ENCODE measurements around the gene CHST11. TPM values are rescaled to one million over a fixed set of nuclear protein-coding genes. Genes with fewer than 3 reads are reported as not detected.

The CHST11 gene
- total RNA-seq, 2 donors from 2014 or later: 7.8 to 11.9 TPM

DNA sequence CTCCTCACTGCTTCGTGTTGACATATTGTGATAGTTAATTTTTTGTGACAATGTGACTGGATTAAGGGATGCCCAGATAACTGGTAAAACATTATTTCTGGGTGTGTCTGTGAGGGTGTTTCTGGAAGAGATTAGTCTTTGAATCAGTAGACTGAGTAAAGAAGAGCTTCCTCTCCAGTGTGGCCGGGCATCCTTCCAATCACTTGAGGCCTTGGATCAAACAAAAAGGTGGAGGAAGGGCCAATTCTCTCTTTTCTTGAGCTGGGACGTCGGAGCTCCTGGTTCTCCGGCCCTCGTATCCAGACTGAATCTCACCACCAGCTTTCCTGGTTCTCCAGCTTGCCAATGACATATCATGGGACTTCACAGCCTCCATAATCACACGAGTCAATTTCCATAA, 240.4 kb downstream of the CHST11 start:
- TF ChIP-seq, protein P1, sequence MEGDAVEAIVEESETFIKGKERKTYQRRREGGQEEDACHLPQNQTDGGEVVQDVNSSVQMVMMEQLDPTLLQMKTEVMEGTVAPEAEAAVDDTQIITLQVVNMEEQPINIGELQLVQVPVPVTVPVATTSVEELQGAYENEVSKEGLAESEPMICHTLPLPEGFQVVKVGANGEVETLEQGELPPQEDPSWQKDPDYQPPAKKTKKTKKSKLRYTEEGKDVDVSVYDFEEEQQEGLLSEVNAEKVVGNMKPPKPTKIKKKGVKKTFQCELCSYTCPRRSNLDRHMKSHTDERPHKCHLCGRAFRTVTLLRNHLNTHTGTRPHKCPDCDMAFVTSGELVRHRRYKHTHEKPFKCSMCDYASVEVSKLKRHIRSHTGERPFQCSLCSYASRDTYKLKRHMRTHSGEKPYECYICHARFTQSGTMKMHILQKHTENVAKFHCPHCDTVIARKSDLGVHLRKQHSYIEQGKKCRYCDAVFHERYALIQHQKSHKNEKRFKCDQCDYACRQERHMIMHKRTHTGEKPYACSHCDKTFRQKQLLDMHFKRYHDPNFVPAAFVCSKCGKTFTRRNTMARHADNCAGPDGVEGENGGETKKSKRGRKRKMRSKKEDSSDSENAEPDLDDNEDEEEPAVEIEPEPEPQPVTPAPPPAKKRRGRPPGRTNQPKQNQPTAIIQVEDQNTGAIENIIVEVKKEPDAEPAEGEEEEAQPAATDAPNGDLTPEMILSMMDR (IDR thresholded peaks at IDR 0.05): no peak
- Histone ChIP-seq H3K36me3 (no peaks in the 10 kb centered on the region), H3K9me3 (no peaks in the 10 kb centered on the region), H3K4me1 (peaks cover 0 to 16% of the 10 kb centered on the region in 2 donors), H3K27ac (no peak overlapping the region), H3K27me3 (no peaks in the 10 kb centered on the region), H3K4me3 (no peak overlapping the region)
- DNase-seq (ENCODE audit: low spot score): no peak

DNA sequence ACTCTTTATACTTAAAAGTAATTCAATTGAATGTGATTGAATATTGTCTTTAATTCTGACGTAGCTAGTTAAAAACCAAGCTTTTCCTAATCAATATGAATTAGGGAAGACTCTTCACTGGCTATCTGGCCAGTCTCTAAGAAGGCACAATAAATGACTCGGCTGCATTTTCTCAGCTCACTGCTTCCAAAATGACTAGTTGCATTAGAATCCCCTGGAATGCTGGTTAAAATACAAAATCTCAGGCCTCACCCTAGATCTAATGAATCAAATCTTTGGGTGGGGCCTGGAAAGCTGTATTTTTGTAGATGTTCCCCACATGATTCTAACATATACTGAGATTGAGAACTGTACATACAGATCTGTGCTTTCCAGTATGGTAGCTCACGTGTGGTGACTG, 242.1 kb downstream of the CHST11 start:
- H3K27me3 ChIP-seq: no peaks in the 10 kb centered on the region
- DNase-seq (ENCODE audit: low spot score): no peak
- peaks cover 0 to 29% of the 10 kb centered on the region in 2 donors for H3K4me1 ChIP-seq
- H3K27ac ChIP-seq: no peak overlapping the region
- H3K36me3 ChIP-seq: no peaks in the 10 kb centered on the region
- TF ChIP-seq, protein P1 (IDR thresholded peaks at IDR 0.05): no peak
- no peaks in the 10 kb centered on the region for H3K9me3 ChIP-seq
- H3K4me3 ChIP-seq: no peak overlapping the region

DNA sequence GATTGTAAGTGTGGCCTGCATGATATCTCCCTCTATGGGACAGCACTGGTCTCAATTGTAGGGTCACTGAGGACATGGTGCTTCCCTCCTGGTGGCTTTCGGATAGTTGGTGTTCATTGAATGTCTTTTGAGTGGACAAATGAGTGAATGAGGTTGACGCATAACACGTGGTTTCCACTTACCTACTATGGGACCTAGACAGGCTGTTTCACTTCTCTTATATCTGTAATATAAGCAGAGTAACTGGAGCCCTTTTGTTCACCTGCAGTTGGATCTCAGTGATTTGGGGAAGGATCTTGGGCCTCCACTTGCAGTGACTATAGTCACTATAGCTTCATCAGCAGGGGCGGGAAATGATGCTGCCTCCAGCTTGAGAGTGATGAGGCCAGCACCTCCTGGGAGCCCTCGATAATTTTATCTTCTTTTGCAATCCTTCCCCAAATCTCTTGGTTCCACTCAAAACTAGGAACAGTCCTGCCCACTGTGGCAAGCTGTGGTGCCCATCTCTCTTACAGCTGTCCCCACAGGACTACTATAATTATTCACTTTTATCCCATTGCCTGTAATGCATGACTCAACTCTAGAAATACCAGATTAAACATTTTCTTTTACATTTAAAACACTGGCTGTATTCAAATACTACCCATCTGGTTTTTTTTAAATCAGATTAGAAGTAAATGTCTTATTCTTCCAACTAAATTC, 242.9 kb downstream of the CHST11 start:
- H3K4me3 ChIP-seq: no peak overlapping the region
- no peaks in the 10 kb centered on the region for H3K9me3 ChIP-seq
- DNase-seq (ENCODE audit: low spot score): no peak
- no peaks in the 10 kb centered on the region for H3K36me3 ChIP-seq
- H3K27me3 ChIP-seq: no peaks in the 10 kb centered on the region
- peaks cover 0 to 22% of the 10 kb centered on the region in 2 donors for H3K4me1 ChIP-seq
- TF ChIP-seq, protein P1 (IDR thresholded peaks at IDR 0.05): peak in 1 of 2 donors; percentile 34
- H3K27ac ChIP-seq: no peak overlapping the region

DNA sequence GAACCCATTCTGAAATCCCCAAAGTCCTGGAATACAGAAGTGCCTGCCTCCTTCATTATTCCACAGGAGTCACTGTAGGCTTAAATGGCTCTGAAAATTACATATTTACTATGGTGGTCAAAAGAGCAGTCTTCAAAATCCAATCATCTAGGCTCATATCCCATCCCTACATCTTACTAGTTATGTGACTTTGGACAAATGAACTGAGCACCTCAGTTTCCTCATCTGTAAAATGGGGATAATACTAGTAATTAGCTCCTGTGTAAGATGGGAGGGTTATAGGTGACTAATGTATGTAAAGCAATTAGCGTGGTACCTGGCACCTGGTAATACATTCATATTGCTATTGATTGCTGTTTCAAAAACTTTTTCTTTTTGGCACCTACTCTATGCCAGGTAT, 243.6 kb downstream of the CHST11 start:
- H3K9me3 ChIP-seq: no peaks in the 10 kb centered on the region
- TF ChIP-seq, protein P1 (IDR thresholded peaks at IDR 0.05): no peak
- H3K4me1 ChIP-seq: peaks cover 0 to 16% of the 10 kb centered on the region in 2 donors
- H3K4me3 ChIP-seq: no peak overlapping the region
- no peak for DNase-seq (ENCODE audit: low spot score)
- no peaks in the 10 kb centered on the region for H3K36me3 ChIP-seq
- no peaks in the 10 kb centered on the region for H3K27me3 ChIP-seq
- H3K27ac ChIP-seq: no peak overlapping the region

DNA sequence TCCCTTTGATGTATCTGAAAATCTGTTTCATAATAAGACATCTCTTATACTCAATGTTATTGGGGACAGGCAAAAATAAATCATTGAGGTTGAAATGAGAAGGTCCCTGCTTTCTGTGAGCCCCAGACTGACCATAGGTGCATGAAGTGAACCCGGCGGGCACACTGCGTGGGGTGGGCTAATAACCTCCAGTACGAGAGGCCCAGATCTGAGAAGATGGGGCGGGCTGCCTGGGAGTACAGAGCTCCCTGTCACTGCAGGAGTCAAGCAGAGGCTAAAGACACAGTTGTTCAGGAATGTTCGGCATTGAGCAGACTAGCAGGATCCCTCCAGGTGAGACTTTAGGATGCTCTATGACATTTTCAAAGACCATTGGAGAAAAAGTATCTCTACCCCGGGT, 244.6 kb downstream of the CHST11 start:
- no peak overlapping the region for H3K4me3 ChIP-seq
- H3K36me3 ChIP-seq: no peaks in the 10 kb centered on the region
- no peak for DNase-seq (ENCODE audit: low spot score)
- H3K4me1 ChIP-seq: peaks cover 0 to 16% of the 10 kb centered on the region in 2 donors
- H3K27ac ChIP-seq: no peak overlapping the region
- H3K9me3 ChIP-seq: no peaks in the 10 kb centered on the region
- no peaks in the 10 kb centered on the region for H3K27me3 ChIP-seq
- TF ChIP-seq, protein P1 (IDR thresholded peaks at IDR 0.05): no peak

DNA sequence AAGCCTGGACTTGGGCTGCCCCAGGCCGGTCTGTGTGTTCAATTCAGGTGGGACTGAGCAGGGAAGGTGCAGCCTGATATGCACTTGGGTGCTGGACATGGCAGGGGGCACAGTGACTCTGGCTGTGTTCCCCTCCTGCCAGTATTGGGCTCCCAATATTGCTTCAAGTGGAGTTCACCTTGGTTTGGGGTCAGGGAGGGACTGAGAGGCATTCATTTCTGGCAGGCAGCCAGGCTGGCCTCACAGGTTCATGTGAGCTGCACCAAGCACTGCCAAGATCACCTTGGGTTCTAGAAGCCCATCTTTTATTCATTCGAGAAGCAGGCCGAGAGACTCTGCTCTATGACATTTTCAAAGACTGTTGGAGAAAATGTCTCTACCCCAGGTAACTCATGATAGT, 245.0 kb downstream of the CHST11 start:
- Histone ChIP-seq H3K36me3 (no peaks in the 10 kb centered on the region), H3K27me3 (no peaks in the 10 kb centered on the region), H3K4me1 (peaks cover 0 to 16% of the 10 kb centered on the region in 2 donors), H3K4me3 (no peak overlapping the region), H3K9me3 (no peaks in the 10 kb centered on the region), H3K27ac (no peak overlapping the region)
- DNase-seq (ENCODE audit: low spot score): no peak
- TF ChIP-seq, protein P1 (IDR thresholded peaks at IDR 0.05): no peak

All from right atrium auricular region (tissue), 2 donors.